HepG2 (cell line): ENCODE data around the gene PDE6C. TPM values are rescaled to one million over a fixed set of nuclear protein-coding genes. Genes with fewer than 3 reads are reported as not detected.

Source experiments
- ATAC-seq: fragments of 200-7000 bp; cut with Tn5 transposase; 3 replicates; pipeline ENCODE4 v1.9.1; 2020; ENCODE audit warnings: mild to moderate bottlenecking, moderate library complexity
- BruUV-seq: library from RNA; stranded (reverse); fragments of 400-500 nt; replicated peaks from 2 replicates; lab custom pipeline; 2021; lab: Mats Ljungman, UMichigan
- CTCF ChIA-PET: fragments of 300-600 bp; formaldehyde crosslinking; extraction: SDS; loops from one replicate; lab custom pipeline; 2021; ENCODE audit warnings: low total read pairs, inconsistent platforms, low intra/inter-chr PET ratio; lab: Yijun Ruan, JAX
- POLR2A ChIA-PET: fragments of 350-600 bp; sonication (Branson Sonifier 250); formaldehyde crosslinking; loops from one replicate; lab custom pipeline; 2020; ENCODE audit warnings: antibody characterized with exemption, inconsistent platforms; lab: Yijun Ruan, JAX
- DNase-seq: peaks from one replicate; pipeline ENCODE4 v3.0.0-alpha.2; 2015; ENCODE audit warnings: low spot score
- FAIRE-seq: peaks from 3 replicates; lab custom pipeline; 2011; peaks lifted over from hg19 to GRCh38; lab: Jason Lieb, UNC
- H2AFZ ChIP-seq: one replicate; pipeline ENCODE4 v1.6.1; 2011; ENCODE audit warnings: low read length, inconsistent platforms
- H3K27ac ChIP-seq: fragments of 300-600 bp; 3 replicates; pipeline ENCODE4 v1.8.0; 2011; ENCODE audit warnings: mixed run types, mild to moderate bottlenecking, mixed read lengths, low read length, inconsistent platforms; ENCODE audit not compliant: insufficient read depth; ENCODE audit errors: extremely low read length
- H3K27me3 ChIP-seq, 2 experiments: fragments of 200-600 bp in 1 of 2; 2 replicates in 1 of 2; 3 replicates in 1 of 2; pipeline versions ENCODE4 v1.6.0 to v1.8.0; 2011; ENCODE audit warnings: low read length in 2 of 2, mild to moderate bottlenecking in 2 of 2, moderate library complexity in 2 of 2, inconsistent platforms in 1 of 2; ENCODE audit not compliant: insufficient read depth in 2 of 2, control insufficient read depth in 1 of 2
- H3K36me3 ChIP-seq, 2 experiments: fragments of 200-600 bp in 1 of 2; replicated peaks in 1 of 2; 2 replicates in 1 of 2; 3 replicates in 1 of 2; pipeline versions ENCODE4 v1.5.1 to v1.8.0; 2011; ENCODE audit warnings: low read length in 2 of 2, inconsistent platforms in 1 of 2; ENCODE audit not compliant: insufficient read depth in 2 of 2, control insufficient read depth in 1 of 2
- H3K4me1 ChIP-seq: 2 replicates; pipeline ENCODE4 v1.5.1; 2012; ENCODE audit warnings: low read length, inconsistent platforms; ENCODE audit not compliant: insufficient read depth
- H3K4me2 ChIP-seq: 2 replicates; pipeline ENCODE4 v1.6.0; 2011; ENCODE audit warnings: low read depth, low read length, inconsistent platforms
- H3K4me3 ChIP-seq, 3 experiments: fragments of 200-600 bp in 1 of 3; sonication (generic), shearing (Covaris generic) in 1 of 3; replicated peaks in 1 of 3; 2 replicates each; pipeline ENCODE4 v1.5.1; 2011 to 2016; ENCODE audit warnings: low read length in 3 of 3, inconsistent platforms in 2 of 3, low read depth in 2 of 3, mild to moderate bottlenecking in 2 of 3, control low read depth in 1 of 3, mixed read lengths in 1 of 3; ENCODE audit not compliant: insufficient read depth in 1 of 3
- H3K79me2 ChIP-seq: one replicate; pipeline ENCODE4 v1.6.1; 2011; ENCODE audit warnings: low read length, inconsistent platforms; ENCODE audit not compliant: insufficient read depth
- H3K9ac ChIP-seq: 2 replicates; pipeline ENCODE4 v1.6.0; 2011; ENCODE audit warnings: mild to moderate bottlenecking, low read depth, low read length, inconsistent platforms; ENCODE audit not compliant: insufficient read depth
- H3K9me3 ChIP-seq: 2 replicates; pipeline ENCODE4 v1.5.1; 2012; ENCODE audit warnings: mild to moderate bottlenecking, low read length
- H4K20me1 ChIP-seq: 2 replicates; pipeline ENCODE4 v1.6.0; 2011; ENCODE audit warnings: inconsistent platforms, mild to moderate bottlenecking, low read length, moderate library complexity; ENCODE audit not compliant: insufficient read depth
- GABPB1 ChIP-seq: IDR thresholded peaks from 2 replicates; pipeline ENCODE4 v1.6.1; 2016; ENCODE audit warnings: mild to moderate bottlenecking, missing genetic modification reagents, moderate library complexity, missing compliant biosample characterization
- MEIS2 ChIP-seq: sonication (generic); formaldehyde crosslinking; IDR thresholded peaks from 2 replicates; pipeline ENCODE4 v1.9.0; 2021; ENCODE audit warnings: mild to moderate bottlenecking, missing genetic modification reagents
- NR1H2 ChIP-seq: sonication (generic); formaldehyde crosslinking; IDR thresholded peaks from 2 replicates; pipeline ENCODE4 v1.8.1; 2022; ENCODE audit warnings: low read depth, missing genetic modification reagents, borderline replicate concordance
- PCBP1 ChIP-seq: fragments of 200-400 bp; formaldehyde crosslinking; IDR thresholded peaks from 2 replicates; pipeline ENCODE4 v1.6.1; 2017; ENCODE audit warnings: mild to moderate bottlenecking, low read depth, low read length, borderline replicate concordance
- SRSF4 ChIP-seq: fragments of 200-400 bp; formaldehyde crosslinking; IDR thresholded peaks from one replicate; pipeline ENCODE4 v1.6.1; 2018; ENCODE audit warnings: mild to moderate bottlenecking, low read depth, low read length, moderate library complexity; ENCODE audit not compliant: poor library complexity, severe bottlenecking
- THAP11 ChIP-seq: IDR thresholded peaks from 2 replicates; pipeline ENCODE4 v1.6.1; 2016; ENCODE audit warnings: missing biosample characterization, missing genetic modification reagents
- YEATS2 ChIP-seq: sonication (generic); formaldehyde crosslinking; IDR thresholded peaks from 2 replicates; pipeline ENCODE4 v1.4.0; 2020; ENCODE audit warnings: missing genetic modification reagents, borderline replicate concordance
- ZFP62 ChIP-seq: sonication (generic); formaldehyde crosslinking; IDR thresholded peaks from 2 replicates; pipeline ENCODE4 v1.4.0; 2020; ENCODE audit warnings: missing genetic modification reagents
- ZFYVE20 ChIP-seq: sonication (generic); formaldehyde crosslinking; IDR thresholded peaks from 2 replicates; pipeline ENCODE4 v1.8.0; 2023; ENCODE audit warnings: low read depth, mild to moderate bottlenecking, moderate library complexity, missing genetic modification reagents, borderline replicate concordance
- ZNF619 ChIP-seq: sonication (generic); formaldehyde crosslinking; IDR thresholded peaks from 2 replicates; pipeline ENCODE4 v1.4.0; 2020; ENCODE audit warnings: mild to moderate bottlenecking, missing genetic modification reagents
- WGBS: methylation state at CpG from one replicate; pipeline ENCODE4 v1.1.6; 2017; ENCODE audit warnings: low lambda C conversion rate; 5-methylcytosine and 5-hydroxymethylcytosine counted together
- in situ Hi-C: cut with HindIII; loops from 2 replicates; pipeline ENCODE4 v1.10.0; 2017; ENCODE audit warnings: low pct_unique_long_range_greater_than_20kb; ENCODE audit not compliant: extremely low pct_ligation_motif_present
- intact Hi-C: fragments of 100-400 bp; cut with micrococcal nuclease; formaldehyde crosslinking; loops from one replicate; pipeline ENCODE4 v1.10.0; 2022; ENCODE audit not compliant: unreplicated experiment
- polyA plus RNA-seq, 8 experiments: library from polyadenylated mRNA; depleted of rRNA in 3 of 8; stranded (reverse) in 7 of 8; unstranded in 1 of 8; fragments of >200 nt; fragmentation: Illumina TruSeq in 4 of 8; extraction: Trizol in 4 of 8; gene quantifications; 2 replicates each; pipeline versions ENCODE4 v1.2.1 to v1.2.3, GENCODE V29; 2011 to 2016; ENCODE audit warnings: low read depth in 4 of 8, missing spikeins in 1 of 8, mixed read lengths in 1 of 8; ENCODE audit not compliant: insufficient read depth in 1 of 8
- total RNA-seq, 5 experiments: library from RNA; depleted of rRNA; stranded (reverse); fragments of >200 nt; fragmentation: Illumina TruSeq; extraction: Trizol; gene quantifications; 2 replicates each; pipeline ENCODE4 v1.2.3, GENCODE V29; 2016; ENCODE audit warnings: low read depth in 1 of 5
- TF ChIP-seq, protein P1 (sequence below): sonication (generic); formaldehyde crosslinking; IDR thresholded peaks from 2 replicates; pipeline ENCODE4 v1.4.0; 2020; ENCODE audit warnings: mild to moderate bottlenecking, missing genetic modification reagents
- TF ChIP-seq, protein P2 (sequence below): sonication (generic); formaldehyde crosslinking; IDR thresholded peaks from 2 replicates; pipeline ENCODE4 v1.4.0; 2020; ENCODE audit warnings: mild to moderate bottlenecking, missing genetic modification reagents

Gene PDE6C
- total and polyA plus RNA-seq, 2 of the 13 experiments (the other 11 are each of a cell fraction or from before 2014, with no cell fraction given) = 0.64 TPM; not detected in 1

DNA sequence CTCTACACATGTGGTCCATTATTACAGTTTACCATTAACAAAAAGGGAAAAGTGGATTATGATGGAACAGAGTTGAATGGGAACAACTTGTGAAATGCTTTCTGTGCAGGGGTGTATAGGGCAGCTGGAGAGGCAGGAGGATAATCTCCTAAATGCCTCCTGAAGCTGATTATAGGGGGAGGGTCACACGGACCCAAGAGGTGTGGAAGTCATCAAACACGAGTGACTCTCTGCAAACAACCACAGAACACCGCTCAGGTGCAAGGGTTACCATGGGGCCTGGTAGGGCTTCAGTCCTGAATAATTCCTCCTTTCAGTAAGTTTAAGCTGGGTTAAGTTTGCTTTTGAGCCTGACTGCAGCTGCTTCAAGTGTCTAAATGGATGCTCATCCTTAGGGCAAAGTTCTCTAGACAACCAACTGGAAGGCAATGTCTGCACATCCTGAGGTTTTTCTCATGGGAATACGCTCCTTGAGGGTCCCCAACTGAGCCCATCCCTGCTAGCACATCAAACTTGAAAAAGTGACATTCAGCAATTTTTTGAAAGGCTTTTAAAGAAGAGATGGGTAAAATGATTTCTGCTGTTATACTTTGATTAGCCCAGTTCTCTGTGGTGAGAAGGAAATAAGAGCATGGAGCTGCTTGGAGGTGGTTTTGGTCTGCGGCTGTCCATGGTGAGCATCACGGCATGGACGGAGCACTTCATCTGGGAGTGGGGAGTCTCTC lies 1.9 kb downstream of the PDE6C start (continued):
- TF ChIP-seq, protein P1, sequence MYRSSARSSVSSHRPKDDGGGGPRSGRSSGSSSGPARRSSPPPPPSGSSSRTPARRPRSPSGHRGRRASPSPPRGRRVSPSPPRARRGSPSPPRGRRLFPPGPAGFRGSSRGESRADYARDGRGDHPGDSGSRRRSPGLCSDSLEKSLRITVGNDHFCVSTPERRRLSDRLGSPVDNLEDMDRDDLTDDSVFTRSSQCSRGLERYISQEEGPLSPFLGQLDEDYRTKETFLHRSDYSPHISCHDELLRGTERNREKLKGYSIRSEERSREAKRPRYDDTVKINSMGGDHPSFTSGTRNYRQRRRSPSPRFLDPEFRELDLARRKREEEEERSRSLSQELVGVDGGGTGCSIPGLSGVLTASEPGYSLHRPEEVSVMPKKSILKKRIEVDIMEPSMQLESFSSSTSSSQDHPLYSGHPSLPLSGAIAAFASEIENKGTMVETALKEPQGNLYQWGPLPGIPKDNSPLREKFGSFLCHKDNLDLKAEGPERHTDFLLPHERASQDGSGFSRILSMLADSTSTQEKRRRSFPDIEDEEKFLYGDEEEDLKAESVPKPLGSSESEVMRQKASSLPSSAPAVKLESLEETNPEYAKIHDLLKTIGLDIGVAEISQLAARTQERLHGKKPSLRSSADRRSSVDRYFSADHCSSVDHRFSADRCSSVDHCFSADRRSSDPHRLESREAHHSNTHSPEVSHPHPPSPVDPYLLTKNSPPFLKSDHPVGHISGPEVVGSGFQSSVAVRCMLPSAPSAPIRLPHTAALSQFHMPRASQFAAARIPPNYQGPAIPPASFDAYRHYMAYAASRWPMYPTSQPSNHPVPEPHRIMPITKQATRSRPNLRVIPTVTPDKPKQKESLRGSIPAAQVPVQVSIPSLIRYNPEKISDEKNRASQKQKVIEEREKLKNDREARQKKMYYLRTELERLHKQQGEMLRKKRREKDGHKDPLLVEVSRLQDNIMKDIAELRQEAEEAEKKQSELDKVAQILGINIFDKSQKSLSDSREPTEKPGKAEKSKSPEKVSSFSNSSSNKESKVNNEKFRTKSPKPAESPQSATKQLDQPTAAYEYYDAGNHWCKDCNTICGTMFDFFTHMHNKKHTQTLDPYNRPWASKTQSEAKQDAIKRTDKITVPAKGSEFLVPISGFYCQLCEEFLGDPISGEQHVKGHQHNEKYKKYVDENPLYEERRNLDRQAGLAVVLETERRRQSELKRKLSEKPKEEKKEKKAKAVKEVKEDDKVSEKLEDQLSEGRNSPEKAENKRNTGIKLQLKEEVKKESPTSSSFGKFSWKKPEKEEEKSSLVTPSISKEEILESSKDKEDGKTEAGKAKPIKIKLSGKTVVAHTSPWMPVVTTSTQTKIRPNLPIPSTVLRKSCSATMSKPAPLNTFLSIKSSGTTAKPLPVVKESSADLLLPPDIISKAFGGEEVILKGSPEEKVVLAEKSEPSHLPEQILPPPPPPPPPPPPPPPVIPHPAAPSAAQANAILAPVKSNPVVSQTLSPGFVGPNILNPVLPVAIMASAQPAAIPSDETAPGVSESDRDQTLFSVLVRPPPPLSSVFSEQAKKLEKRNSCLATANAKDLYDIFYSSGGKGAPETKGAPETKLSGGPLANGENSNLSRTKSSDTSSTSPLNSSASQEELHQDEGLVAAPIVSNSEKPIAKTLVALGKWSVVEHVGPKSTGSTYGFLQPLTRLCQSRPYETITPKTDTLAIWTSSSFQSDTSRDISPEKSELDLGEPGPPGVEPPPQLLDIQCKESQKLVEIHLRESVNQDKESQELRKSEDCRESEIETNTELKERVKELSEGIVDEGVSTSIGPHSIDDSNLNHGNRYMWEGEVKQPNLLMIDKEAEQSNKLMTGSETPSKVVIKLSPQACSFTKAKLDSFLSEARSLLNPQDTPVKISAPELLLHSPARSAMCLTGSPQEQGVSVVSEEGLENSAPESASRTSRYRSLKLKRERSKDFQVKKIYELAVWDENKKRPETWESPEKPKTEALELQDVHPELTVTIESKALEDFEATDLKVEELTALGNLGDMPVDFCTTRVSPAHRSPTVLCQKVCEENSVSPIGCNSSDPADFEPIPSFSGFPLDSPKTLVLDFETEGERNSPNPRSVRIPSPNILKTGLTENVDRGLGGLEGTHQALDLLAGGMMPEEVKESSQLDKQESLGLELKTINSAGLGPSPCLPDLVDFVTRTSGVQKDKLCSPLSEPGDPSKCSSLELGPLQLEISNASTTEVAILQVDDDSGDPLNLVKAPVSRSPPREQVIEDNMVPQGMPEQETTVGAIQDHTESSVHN (CRISPR knock-in tag) = no peak

DNA sequence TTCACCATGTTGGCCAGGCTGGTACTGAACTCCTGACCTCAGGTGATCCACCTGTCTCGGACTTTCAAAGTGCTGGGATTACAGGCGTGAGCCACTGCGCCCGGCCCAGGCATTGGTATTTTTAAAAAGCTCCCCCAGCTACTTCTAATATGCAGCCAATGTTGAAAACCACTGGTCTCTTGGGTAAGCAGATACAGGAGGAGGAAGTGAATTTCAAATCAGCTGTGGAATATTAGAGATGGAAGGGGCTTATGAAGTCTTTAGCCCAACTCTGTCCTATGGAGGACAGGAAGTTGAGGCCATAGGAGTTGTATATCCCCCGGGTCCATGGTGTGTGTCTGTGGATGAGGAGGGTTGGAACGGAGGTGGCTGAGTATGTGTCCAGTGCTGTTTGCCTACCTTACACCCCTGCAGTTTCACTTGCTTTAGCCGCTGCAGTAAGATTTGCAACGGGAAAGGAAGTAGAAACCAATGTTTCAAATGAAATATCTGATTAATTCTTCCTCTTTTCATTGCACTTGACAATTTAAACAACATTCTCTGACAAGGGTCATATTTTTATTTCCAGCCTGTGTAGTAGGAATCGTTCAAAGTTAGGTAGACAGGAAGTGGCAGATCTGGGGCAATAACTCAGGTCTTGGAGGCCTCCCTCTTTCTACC lies 3.4 kb downstream of the PDE6C start:
- Histone ChIP-seq H3K79me2 (no peaks in the 10 kb centered on the region), H4K20me1 (no peaks in the 10 kb centered on the region), H3K4me2 (no peak overlapping the region), H3K36me3 (no peaks in the 10 kb centered on the region), H3K4me1 (peaks cover 30% of the 10 kb centered on the region), H3K27ac (no peak overlapping the region), H3K9me3 (no peaks in the 10 kb centered on the region), H3K9ac (no peak overlapping the region), H2AFZ (no peak overlapping the region), H3K4me3 (no peak overlapping the region), H3K27me3 (no peaks in the 10 kb centered on the region; a peak in 1 of 5 replicates)
- no peak for FAIRE-seq
- in situ Hi-C loops = no loop called here
- DNase-seq = no peak
- ChIA-PET POLR2A (no interaction called here), CTCF (no interaction called here)
- BruUV-seq = no TSS peak
- ATAC-seq = no peak
- 86% methylated on average over 9 of the region's 9 CpGs for WGBS
- intact Hi-C loops = no loop called here
- TF ChIP-seq MEIS2 (CRISPR knock-in tag) (no peak), ZNF619 (CRISPR knock-in tag) (no peak), ZFYVE20 (CRISPR knock-in tag) (no peak), GABPB1 (CRISPR knock-in tag) (no peak), SRSF4 (no peak), THAP11 (CRISPR knock-in tag) (no peak), NR1H2 (no peak), PCBP1 (no peak), YEATS2 (CRISPR knock-in tag) (no peak), ZFP62 (CRISPR knock-in tag) (no peak)
- TF ChIP-seq, protein P2, sequence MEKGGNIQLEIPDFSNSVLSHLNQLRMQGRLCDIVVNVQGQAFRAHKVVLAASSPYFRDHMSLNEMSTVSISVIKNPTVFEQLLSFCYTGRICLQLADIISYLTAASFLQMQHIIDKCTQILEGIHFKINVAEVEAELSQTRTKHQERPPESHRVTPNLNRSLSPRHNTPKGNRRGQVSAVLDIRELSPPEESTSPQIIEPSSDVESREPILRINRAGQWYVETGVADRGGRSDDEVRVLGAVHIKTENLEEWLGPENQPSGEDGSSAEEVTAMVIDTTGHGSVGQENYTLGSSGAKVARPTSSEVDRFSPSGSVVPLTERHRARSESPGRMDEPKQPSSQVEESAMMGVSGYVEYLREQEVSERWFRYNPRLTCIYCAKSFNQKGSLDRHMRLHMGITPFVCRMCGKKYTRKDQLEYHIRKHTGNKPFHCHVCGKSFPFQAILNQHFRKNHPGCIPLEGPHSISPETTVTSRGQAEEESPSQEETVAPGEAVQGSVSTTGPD (CRISPR knock-in tag) = no peak
